ENCODE measurements around the gene IFIT1B. TPM values are rescaled to one million over a fixed set of nuclear protein-coding genes. Genes with fewer than 3 reads are reported as not detected.
A peak's percentile ranks its signal among the peaks of the same experiment; 100 is the strongest.

IFIT1B gene
- total RNA-seq, 2 experiments from 2014 or later: not detected

DNA sequence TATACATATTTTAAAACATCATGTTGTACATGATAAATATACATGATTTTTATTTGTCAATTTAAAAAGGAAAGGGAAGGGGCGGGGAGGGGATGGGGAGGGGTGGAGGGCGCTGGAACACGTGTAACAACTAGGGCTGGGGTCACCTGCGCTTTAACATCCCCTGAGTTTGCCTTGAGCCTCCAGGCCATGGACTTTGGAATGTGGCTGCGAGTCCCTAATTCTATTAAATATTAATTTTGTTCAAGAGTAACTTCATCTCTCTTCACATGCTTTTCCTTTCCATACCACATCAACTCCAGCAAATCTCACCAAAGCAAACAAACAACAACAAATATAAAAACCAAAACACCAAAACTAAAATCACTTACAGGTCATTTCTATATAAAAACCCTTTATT lies 47.1 kb downstream of the IFIT1B start:
- Mint-ChIP-seq H3K4me1 (ENCODE audit: low read depth) (peaks cover 8% of the 10 kb centered on the region), H3K27ac (no peak overlapping the region), H3K27me3 (ENCODE audit: low read depth) (no peaks in the 10 kb centered on the region), H3K36me3 (ENCODE audit: low read depth) (peaks cover 1% of the 10 kb centered on the region), H3K9me3 (no peaks in the 10 kb centered on the region), H3K4me3 (no peak overlapping the region)
- no peak for DNase-seq
- intact Hi-C loops (cut with micrococcal nuclease): loop anchor here (5.0 to 10.0 kb wide), 3 partner anchors 217 to 712 kb away; no protein-coding TSS in a partner anchor
- CTCF ChIA-PET: interaction anchor here (1.2 kb wide), 1 partner anchor 140 kb away, joined by 5 read pairs; no protein-coding TSS in a partner anchor

GRCh38 chr10:89426230-89426868 lies 48.5 kb downstream of the IFIT1B start:
- H3K4me3 Mint-ChIP-seq: no peak overlapping the region
- no peaks in the 10 kb centered on the region for H3K36me3 Mint-ChIP-seq (ENCODE audit: low read depth)
- no peaks in the 10 kb centered on the region for H3K4me1 Mint-ChIP-seq (ENCODE audit: low read depth)
- intact Hi-C loops (cut with micrococcal nuclease): loop anchor here (1.0 to 10.0 kb wide), 4 partner anchors 138 to 711 kb away; no protein-coding TSS in a partner anchor
- H3K27ac Mint-ChIP-seq: no peak overlapping the region
- CTCF ChIA-PET: interaction anchor here (0.9 to 2.6 kb wide), 5 partner anchors 8 to 142 kb away, joined by 3 to 13 read pairs (median 5); no protein-coding TSS in a partner anchor
- H3K27me3 Mint-ChIP-seq (ENCODE audit: low read depth): no peaks in the 10 kb centered on the region
- DNase-seq: peak; percentile 19
- H3K9me3 Mint-ChIP-seq: no peaks in the 10 kb centered on the region

DNA sequence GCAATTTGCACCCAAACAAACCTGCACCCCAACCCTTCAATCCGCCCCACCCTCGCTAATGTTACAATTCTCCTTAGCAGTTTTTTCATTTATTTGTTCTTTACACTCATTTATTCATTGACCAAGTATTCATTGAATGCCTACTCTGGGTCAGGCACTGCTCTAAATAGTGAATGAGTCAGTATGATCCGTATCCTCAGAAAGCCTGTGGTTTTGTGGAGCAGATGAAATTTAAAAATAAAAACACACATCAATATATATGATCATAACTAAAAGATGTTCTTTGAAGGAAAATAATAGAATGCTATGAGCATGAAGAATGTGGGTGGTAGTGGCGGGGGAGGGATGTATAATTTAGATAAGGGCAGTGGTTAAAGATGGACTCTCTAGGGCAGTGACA lies 49.8 kb downstream of the IFIT1B start:
- Mint-ChIP-seq H3K9me3 (no peaks in the 10 kb centered on the region), H3K4me3 (no peak overlapping the region), H3K27me3 (ENCODE audit: low read depth) (no peaks in the 10 kb centered on the region), H3K36me3 (ENCODE audit: low read depth) (no peaks in the 10 kb centered on the region), H3K27ac (no peak overlapping the region), H3K4me1 (ENCODE audit: low read depth) (no peaks in the 10 kb centered on the region)
- intact Hi-C loops (cut with micrococcal nuclease): loop anchor here (5.0 to 10.0 kb wide), 3 partner anchors 215 to 710 kb away; no protein-coding TSS in a partner anchor
- no peak for DNase-seq
- CTCF ChIA-PET: interaction anchor here (0.5 to 2.6 kb wide), 7 partner anchors 9 to 170 kb away, joined by 3 to 13 read pairs (median 5); no protein-coding TSS in a partner anchor

DNA sequence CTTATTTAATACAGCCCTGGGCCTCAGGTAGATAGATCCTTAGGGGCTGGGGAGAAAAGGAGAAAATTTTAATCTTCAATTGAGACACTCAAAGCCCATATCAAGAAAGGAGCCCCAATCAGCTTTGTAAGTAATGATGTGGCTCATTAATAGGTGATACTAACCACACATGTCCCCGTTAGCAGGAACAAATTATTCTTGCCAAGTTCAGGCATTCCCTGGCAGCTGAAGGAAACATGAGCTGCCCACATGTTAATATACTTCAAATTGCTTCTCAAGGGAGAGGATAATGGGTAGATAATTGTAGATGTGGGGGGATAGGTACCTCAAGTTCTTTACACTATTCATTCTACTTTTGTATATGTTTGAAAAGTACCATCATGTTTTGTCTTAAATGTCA lies 51.0 kb downstream of the IFIT1B start:
- no peaks in the 10 kb centered on the region for H3K4me1 Mint-ChIP-seq (ENCODE audit: low read depth)
- no peak overlapping the region for H3K27ac Mint-ChIP-seq
- no peak overlapping the region for H3K4me3 Mint-ChIP-seq
- CTCF ChIA-PET: interaction anchor here (0.7 to 2.6 kb wide), 4 partner anchors 12 to 140 kb away, joined by 4 to 13 read pairs (median 6); no protein-coding TSS in a partner anchor
- intact Hi-C loops (cut with micrococcal nuclease): loop anchor here (5.0 to 10.0 kb wide), 3 partner anchors 213 to 708 kb away; no protein-coding TSS in a partner anchor
- no peak for DNase-seq
- no peaks in the 10 kb centered on the region for H3K9me3 Mint-ChIP-seq
- no peaks in the 10 kb centered on the region for H3K27me3 Mint-ChIP-seq (ENCODE audit: low read depth)
- H3K36me3 Mint-ChIP-seq (ENCODE audit: low read depth): no peaks in the 10 kb centered on the region

- CTCF ChIA-PET: interaction anchor here (0.8 to 1.2 kb wide), 3 partner anchors 13 to 214 kb away, joined by 3 to 4 read pairs (median 3); no protein-coding TSS in a partner anchor
- no peak overlapping the region for H3K4me3 Mint-ChIP-seq
- H3K9me3 Mint-ChIP-seq: no peaks in the 10 kb centered on the region
- no peaks in the 10 kb centered on the region for H3K4me1 Mint-ChIP-seq (ENCODE audit: low read depth)
- peaks cover 12% of the 10 kb centered on the region for H3K27me3 Mint-ChIP-seq (ENCODE audit: low read depth)
- no peaks in the 10 kb centered on the region for H3K36me3 Mint-ChIP-seq (ENCODE audit: low read depth)
- intact Hi-C loops (cut with micrococcal nuclease): no loop called here
- no peak overlapping the region for H3K27ac Mint-ChIP-seq
- DNase-seq: no peak
Observed at GRCh38 chr10:89431977-89432376, 54.1 kb downstream of the IFIT1B start.

Other genes with a start within 250 kb of the IFIT1B start
- gene CH25H, start 170.7 kb upstream of the IFIT1B start, total RNA-seq: under 1 TPM; 0.12 to 0.22 TPM
- 10 to 100 TPM; 16.1 to 17.2 TPM for gene LIPA, start 126.3 kb upstream of the IFIT1B start, total RNA-seq
- gene IFIT2, start 76.0 kb upstream of the IFIT1B start, total RNA-seq: 10 to 100 TPM; 35.7 to 39.4 TPM
- 10 to 100 TPM; 13.9 to 14.4 TPM for gene IFIT3, start 50.1 kb upstream of the IFIT1B start, total RNA-seq
- gene IFIT1, start 14.6 kb downstream of the IFIT1B start, total RNA-seq: 1 to 10 TPM; 5.9 to 6.0 TPM
- gene IFIT5, start 36.5 kb downstream of the IFIT1B start, total RNA-seq: 1 to 10 TPM; 7.0 to 7.2 TPM
- gene SLC16A12, start 157.5 kb downstream of the IFIT1B start, total RNA-seq: not detected

Measured in activated naive CD4-positive, alpha-beta T cell treated with anti-CD3 and anti-CD28 coated beads for 36 hours (primary cell).